PC-9 (cell line): Measurements from ENCODE around the gene MEF2A. TPM values are rescaled to one million over a fixed set of nuclear protein-coding genes. Genes with fewer than 3 reads are reported as not detected.
"Not testable (repeated sequence)": the region's sequence is repeated elsewhere in the genome, so short reads cannot be mapped to it uniquely, and the experiment has no call there.

Source experiments
- BruUV-seq: library from RNA; stranded (reverse); fragments of 400-500 nt; replicated peaks from 2 replicates; lab custom pipeline; 2021; lab: Mats Ljungman, UMichigan
- CTCF ChIA-PET: fragments of 300-600 bp; sonication (Branson Sonifier 250); formaldehyde crosslinking; loops from one replicate; lab custom pipeline; 2022; ENCODE audit warnings: antibody characterized with exemption; lab: Charles Lee
- POLR2A ChIA-PET: fragments of 300-600 bp; sonication (Branson Sonifier 250); formaldehyde crosslinking; loops from one replicate; lab custom pipeline; 2022; ENCODE audit warnings: antibody characterized with exemption; ENCODE audit not compliant: unreplicated experiment; lab: Charles Lee
- DNase-seq, 2 experiments: peaks; one replicate each; pipeline versions ENCODE4 v3.0.0 to v3.0.0-alpha.2; 2015 to 2022; ENCODE audit warnings: mixed read lengths in 1 of 2
- H2AFZ ChIP-seq: fragments of 200-600 bp; sonication (generic); 2 replicates; pipeline ENCODE4 v1.8.1; 2017; ENCODE audit warnings: antibody characterized with exemption
- H3F3A ChIP-seq: fragments of 200-600 bp; sonication (generic); 2 replicates; pipeline ENCODE4 v1.8.1; 2017; ENCODE audit warnings: antibody characterized with exemption, mild to moderate bottlenecking, low read depth; ENCODE audit not compliant: insufficient read depth
- H3K27ac ChIP-seq: fragments of 200-600 bp; sonication (generic); 2 replicates; pipeline ENCODE4 v1.6.1; 2016; ENCODE audit warnings: mixed run types
- H3K27me3 ChIP-seq: fragments of 200-600 bp; sonication (generic); 2 replicates; pipeline ENCODE4 v1.6.1; 2016; ENCODE audit warnings: low read depth, mixed run types; ENCODE audit not compliant: insufficient read depth
- H3K36me3 ChIP-seq: fragments of 200-600 bp; sonication (generic); 2 replicates; pipeline ENCODE4 v1.6.1; 2016; ENCODE audit warnings: low read depth, mixed run types
- H3K4me1 ChIP-seq: fragments of 200-600 bp; sonication (generic); replicated peaks from 2 replicates; pipeline ENCODE4 v1.6.1; 2016; ENCODE audit warnings: mixed run types; ENCODE audit not compliant: insufficient read depth
- H3K4me2 ChIP-seq: fragments of 200-600 bp; sonication (generic); 2 replicates; pipeline ENCODE4 v1.6.1; 2017; ENCODE audit warnings: mixed run types
- H3K4me3 ChIP-seq: fragments of 200-600 bp; sonication (generic); 2 replicates; pipeline ENCODE4 v1.6.1; 2016; ENCODE audit warnings: mixed run types
- H3K79me2 ChIP-seq: fragments of 200-600 bp; sonication (generic); 2 replicates; pipeline ENCODE4 v1.6.1; 2017; ENCODE audit warnings: low read depth, mixed run types
- H3K9me2 ChIP-seq: fragments of 200-600 bp; sonication (generic); 2 replicates; pipeline ENCODE4 v1.8.1; 2017; ENCODE audit warnings: mild to moderate bottlenecking; ENCODE audit not compliant: insufficient read depth
- H3K9me3 ChIP-seq: fragments of 200-600 bp; sonication (generic); 2 replicates; pipeline ENCODE4 v1.8.1; 2016; ENCODE audit warnings: low read depth; ENCODE audit not compliant: insufficient read depth
- H4K20me1 ChIP-seq: fragments of 200-600 bp; sonication (generic); 2 replicates; pipeline ENCODE4 v1.8.1; 2017; ENCODE audit not compliant: insufficient read depth
- CTCF ChIP-seq: fragments of 200-600 bp; sonication (generic); conservative IDR thresholded peaks from 2 replicates; pipeline ENCODE4 v1.6.1; 2017; ENCODE audit warnings: mixed run types, antibody characterized with exemption, mild to moderate bottlenecking, moderate library complexity
- EZH2 ChIP-seq: fragments of 200-600 bp; sonication (generic); IDR thresholded peaks from 2 replicates; pipeline ENCODE4 v1.8.0; 2017; ENCODE audit warnings: antibody characterized with exemption, low read depth
- intact Hi-C: fragments of 100-400 bp; cut with micrococcal nuclease; formaldehyde crosslinking; loops from one replicate; pipeline ENCODE4 v1.10.0; 2022; ENCODE audit not compliant: unreplicated experiment
- total RNA-seq: library from RNA; stranded (reverse); gene quantifications from 2 replicates; pipeline ENCODE4 v1.2.3, GENCODE V29; 2021

The MEF2A gene
- total RNA-seq, 1 experiment from 2014 or later: 31.8 TPM

DNA sequence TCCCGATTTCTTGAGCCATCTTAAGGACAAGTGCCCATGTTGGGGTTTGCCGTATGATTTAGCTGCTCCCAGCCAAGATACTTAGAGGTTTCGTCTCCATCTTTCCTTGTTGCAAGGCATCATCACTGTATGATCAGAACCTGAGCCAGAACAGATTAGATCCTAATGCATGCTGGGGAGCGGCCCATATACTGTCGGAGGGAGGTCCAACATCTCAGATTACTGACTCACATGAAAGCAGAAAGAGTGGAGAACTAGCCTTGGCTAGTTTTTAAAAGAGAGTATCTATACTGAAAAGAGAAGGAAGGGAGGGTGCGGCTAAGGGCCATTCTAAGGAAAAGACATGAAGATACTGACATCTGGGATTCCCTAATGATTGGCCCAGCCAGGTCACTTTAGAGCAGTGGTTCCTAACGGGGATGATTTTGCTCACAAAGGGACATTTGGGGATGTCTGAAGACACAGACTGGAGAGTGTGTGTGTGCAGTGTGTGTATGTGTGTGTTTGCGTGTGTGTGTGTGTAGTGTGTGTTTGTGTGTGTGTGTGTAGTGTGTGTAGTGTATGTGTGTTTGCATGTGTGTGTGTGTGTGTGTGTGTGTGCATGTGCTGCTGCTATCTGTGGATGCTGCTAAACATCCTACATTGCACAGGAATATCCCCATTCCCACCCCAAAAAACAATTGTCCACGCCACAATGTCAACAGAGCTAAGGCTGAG, 179.7 kb downstream of the MEF2A start:
- Histone ChIP-seq H2AFZ (no peak overlapping the region), H3K79me2 (no peaks in the 10 kb centered on the region), H3K27me3 (no peaks in the 10 kb centered on the region), H3K4me1 (no peaks in the 10 kb centered on the region), H3K27ac (no peak overlapping the region), H3F3A (no peaks in the 10 kb centered on the region), H3K9me2 (no peaks in the 10 kb centered on the region), H3K4me3 (no peak overlapping the region), H4K20me1 (no peaks in the 10 kb centered on the region), H3K9me3 (no peaks in the 10 kb centered on the region), H3K4me2 (no peak overlapping the region), H3K36me3 (no peaks in the 10 kb centered on the region)
- CTCF ChIA-PET: no interaction called here
- POLR2A ChIA-PET: no interaction called here
- no TSS peak for BruUV-seq
- TF ChIP-seq CTCF: no peak
- no peak for TF ChIP-seq EZH2
- no peak for DNase-seq
- intact Hi-C loops: no loop called here

- H3K4me2 ChIP-seq: no peak overlapping the region
- H4K20me1 ChIP-seq: no peaks in the 10 kb centered on the region
- no peak overlapping the region for H3K27ac ChIP-seq
- no peak for TF ChIP-seq EZH2
- no peak for TF ChIP-seq CTCF
- no peaks in the 10 kb centered on the region for H3F3A ChIP-seq
- CTCF ChIA-PET: no interaction called here
- no peaks in the 10 kb centered on the region for H3K9me3 ChIP-seq
- POLR2A ChIA-PET: no interaction called here
- no TSS peak for BruUV-seq
- H3K79me2 ChIP-seq: no peaks in the 10 kb centered on the region
- no peaks in the 10 kb centered on the region for H3K27me3 ChIP-seq
- no peaks in the 10 kb centered on the region for H3K9me2 ChIP-seq
- intact Hi-C loops: loop anchor here (2.0 kb wide), 1 partner anchor 15 kb away; no protein-coding TSS in a partner anchor
- no peak for DNase-seq
- H3K36me3 ChIP-seq: no peaks in the 10 kb centered on the region
- H3K4me3 ChIP-seq: no peak overlapping the region
- no peaks in the 10 kb centered on the region for H3K4me1 ChIP-seq
- no peak overlapping the region for H2AFZ ChIP-seq
Observed at GRCh38 chr15:99749386-99749785, 183.6 kb downstream of the MEF2A start.

- CTCF ChIA-PET, H3K9me3 ChIP-seq, H3K9me2 ChIP-seq, H3K4me1 ChIP-seq, intact Hi-C loops, H3K79me2 ChIP-seq, H3K27ac ChIP-seq, H3K36me3 ChIP-seq, POLR2A ChIA-PET, H4K20me1 ChIP-seq, H2AFZ ChIP-seq, DNase-seq, BruUV-seq, H3K4me3 ChIP-seq, H3K4me2 ChIP-seq, H3K27me3 ChIP-seq, H3F3A ChIP-seq: not testable (repeated sequence)
Observed at GRCh38 chr15:99750326-99750725, 184.5 kb downstream of the MEF2A start.

- POLR2A ChIA-PET: no interaction called here
- no peak for DNase-seq
- no peaks in the 10 kb centered on the region for H3K79me2 ChIP-seq
- TF ChIP-seq EZH2 (no peak), CTCF (no peak)
- no peak overlapping the region for H2AFZ ChIP-seq
- H3K9me2 ChIP-seq: no peaks in the 10 kb centered on the region
- H3K4me1 ChIP-seq: no peaks in the 10 kb centered on the region
- no peak overlapping the region for H3K4me3 ChIP-seq
- intact Hi-C loops: no loop called here
- H3K36me3 ChIP-seq: no peaks in the 10 kb centered on the region
- no peak overlapping the region for H3K27ac ChIP-seq
- BruUV-seq: no TSS peak
- no peaks in the 10 kb centered on the region for H4K20me1 ChIP-seq
- no peaks in the 10 kb centered on the region for H3F3A ChIP-seq
- no peak overlapping the region for H3K4me2 ChIP-seq
- no peaks in the 10 kb centered on the region for H3K27me3 ChIP-seq
- H3K9me3 ChIP-seq: no peaks in the 10 kb centered on the region
- CTCF ChIA-PET: interaction anchor here (0.5 kb wide), 1 partner anchor 471 kb away, joined by 8 read pairs; no protein-coding TSS in a partner anchor
Observed at GRCh38 chr15:99752556-99752955, 186.8 kb downstream of the MEF2A start.
